ENCODE measurements around the gene TRMT1.
A peak's percentile ranks its signal among the peaks of the same experiment; 100 is the strongest.

The TRMT1 gene

DNA sequence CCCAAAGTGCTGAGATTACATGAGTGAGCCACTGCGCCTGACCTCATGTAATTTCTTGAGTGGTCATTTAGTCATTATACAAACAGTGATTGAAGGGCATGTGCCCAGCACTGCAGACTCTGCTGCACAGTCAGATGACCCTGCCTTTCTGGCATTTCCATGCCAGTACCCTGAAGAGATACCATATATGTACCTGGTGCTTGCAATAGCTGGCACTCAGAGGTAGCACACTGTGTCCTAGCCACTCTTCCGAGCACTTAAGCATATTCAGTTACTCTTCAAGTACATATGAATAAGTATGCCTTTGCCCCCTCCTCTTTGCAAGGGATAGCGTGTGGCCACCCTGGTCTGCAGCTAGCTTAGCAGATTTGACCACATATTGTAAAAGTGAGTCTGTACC is 18.1 kb upstream of the TRMT1 start:
- no peaks in the 10 kb centered on the region for H3K27me3 Mint-ChIP-seq (ENCODE audit: low read depth, poor library complexity)
- no peak overlapping the region for H3K4me3 Mint-ChIP-seq
- TF ChIP-seq, protein P1, sequence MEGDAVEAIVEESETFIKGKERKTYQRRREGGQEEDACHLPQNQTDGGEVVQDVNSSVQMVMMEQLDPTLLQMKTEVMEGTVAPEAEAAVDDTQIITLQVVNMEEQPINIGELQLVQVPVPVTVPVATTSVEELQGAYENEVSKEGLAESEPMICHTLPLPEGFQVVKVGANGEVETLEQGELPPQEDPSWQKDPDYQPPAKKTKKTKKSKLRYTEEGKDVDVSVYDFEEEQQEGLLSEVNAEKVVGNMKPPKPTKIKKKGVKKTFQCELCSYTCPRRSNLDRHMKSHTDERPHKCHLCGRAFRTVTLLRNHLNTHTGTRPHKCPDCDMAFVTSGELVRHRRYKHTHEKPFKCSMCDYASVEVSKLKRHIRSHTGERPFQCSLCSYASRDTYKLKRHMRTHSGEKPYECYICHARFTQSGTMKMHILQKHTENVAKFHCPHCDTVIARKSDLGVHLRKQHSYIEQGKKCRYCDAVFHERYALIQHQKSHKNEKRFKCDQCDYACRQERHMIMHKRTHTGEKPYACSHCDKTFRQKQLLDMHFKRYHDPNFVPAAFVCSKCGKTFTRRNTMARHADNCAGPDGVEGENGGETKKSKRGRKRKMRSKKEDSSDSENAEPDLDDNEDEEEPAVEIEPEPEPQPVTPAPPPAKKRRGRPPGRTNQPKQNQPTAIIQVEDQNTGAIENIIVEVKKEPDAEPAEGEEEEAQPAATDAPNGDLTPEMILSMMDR (IDR thresholded peaks at IDR 0.05) = no peak
- H3K9me3 Mint-ChIP-seq = no peaks in the 10 kb centered on the region
- H3K36me3 Mint-ChIP-seq (ENCODE audit: low read depth) = peaks cover 39% of the 10 kb centered on the region
- DNase-seq = no peak
- H3K27ac Mint-ChIP-seq = no peak overlapping the region
- H3K4me1 Mint-ChIP-seq = peaks cover 12% of the 10 kb centered on the region

DNA sequence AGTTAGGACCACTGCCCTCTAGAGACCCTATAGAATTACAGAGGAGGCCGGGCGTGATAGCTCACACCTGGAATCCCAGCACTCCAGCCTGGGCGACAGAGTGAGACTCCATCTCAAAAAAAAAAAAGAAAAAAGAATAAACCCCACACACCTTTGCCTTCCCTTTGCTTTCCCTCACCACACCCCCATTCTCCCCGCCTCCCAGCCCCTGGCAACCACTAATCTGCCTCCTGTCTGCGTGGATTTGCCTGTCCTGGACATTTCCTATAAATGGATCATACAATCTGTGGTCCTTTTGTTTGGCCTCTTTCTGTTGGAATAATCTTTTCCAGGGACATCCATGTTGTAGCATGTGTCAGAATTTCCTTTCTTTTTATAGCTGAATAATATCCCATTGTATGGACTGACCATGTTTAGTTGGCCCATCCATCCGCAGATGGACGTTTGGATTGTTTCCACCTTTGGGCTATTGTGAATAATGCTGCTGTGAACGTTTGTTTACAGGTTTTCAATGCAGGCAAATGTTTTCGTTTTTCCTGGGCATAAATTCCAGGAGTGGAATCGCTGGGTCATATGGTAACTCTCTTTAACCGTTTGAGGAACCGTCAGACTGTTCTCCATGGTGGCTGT is 16.8 kb upstream of the TRMT1 start:
- Mint-ChIP-seq H3K27me3 (ENCODE audit: low read depth, poor library complexity) (no peaks in the 10 kb centered on the region), H3K4me3 (no peak overlapping the region), H3K9me3 (no peaks in the 10 kb centered on the region), H3K27ac (peak overlapping the region; percentile 46), H3K36me3 (ENCODE audit: low read depth) (peaks cover 35% of the 10 kb centered on the region), H3K4me1 (peaks cover 9% of the 10 kb centered on the region)
- TF ChIP-seq, protein P1 (IDR thresholded peaks at IDR 0.05) = no peak
- no peak for DNase-seq

DNA sequence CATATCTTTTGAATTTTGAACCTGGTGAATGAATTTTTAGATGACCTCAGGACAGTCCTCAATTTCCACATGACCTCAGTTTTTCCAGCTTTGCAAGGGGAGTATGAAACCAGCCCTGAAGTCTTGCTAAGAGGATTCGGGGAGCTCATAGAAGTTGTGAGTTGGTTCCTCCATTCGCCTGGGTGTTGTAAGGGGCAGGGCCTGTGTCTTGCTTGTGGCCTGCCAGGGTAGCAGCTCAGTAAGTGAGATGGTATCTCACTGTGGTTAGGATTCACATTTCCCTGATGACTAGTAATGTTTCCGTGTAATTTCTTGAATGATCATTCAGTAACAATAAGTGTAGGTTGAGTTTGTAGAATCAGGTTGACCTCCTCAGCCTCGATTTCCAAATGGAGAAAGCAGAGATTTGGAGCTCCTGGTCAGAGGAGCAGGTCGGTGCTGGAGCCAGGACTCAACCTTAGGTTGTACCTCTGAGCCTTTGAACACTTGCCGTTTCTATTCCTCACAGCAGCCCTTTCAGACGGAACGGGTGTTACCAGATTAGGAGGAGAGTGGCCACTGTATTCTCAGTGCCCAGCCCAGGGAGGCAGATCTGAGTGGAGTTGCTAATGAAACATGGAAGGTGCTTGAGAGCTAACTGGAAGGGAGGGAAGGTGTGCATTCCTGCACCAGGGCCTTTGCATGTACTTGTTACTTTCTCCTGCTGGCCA is 16.1 kb upstream of the TRMT1 start:
- H3K4me1 Mint-ChIP-seq = peaks cover 16% of the 10 kb centered on the region

DNA sequence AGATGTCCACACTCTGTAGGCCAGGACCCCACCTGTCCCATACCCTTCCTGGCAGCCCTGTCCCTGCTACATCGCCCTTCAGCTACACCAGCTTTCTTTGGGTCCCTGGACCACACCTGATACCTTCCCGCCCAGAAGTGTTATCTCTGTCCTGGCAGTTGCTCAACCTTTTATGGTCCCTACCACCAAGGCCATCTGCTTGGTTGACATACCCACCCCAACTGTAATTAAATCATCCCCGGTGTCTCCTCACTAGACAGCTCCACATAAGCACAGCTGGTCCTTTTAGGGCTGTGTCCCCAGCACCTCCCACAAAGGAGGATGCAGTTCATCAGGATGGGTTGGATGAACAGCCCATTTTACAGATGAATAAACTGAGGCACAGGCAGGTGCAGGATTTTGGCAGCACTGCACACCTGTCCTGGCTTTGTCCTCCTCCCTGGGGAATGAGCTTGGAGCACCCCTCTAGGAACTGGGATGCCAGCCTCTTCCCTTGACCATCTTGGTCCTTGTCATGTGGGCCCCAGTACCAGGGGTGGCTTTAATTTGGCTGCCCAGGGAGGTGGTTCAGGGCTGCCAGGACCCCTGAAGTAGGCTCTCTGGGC is 14.4 kb upstream of the TRMT1 start:
- Mint-ChIP-seq H3K27ac (no peak overlapping the region), H3K4me1 (peaks cover 24% of the 10 kb centered on the region), H3K9me3 (no peaks in the 10 kb centered on the region), H3K36me3 (ENCODE audit: low read depth) (peaks cover 37% of the 10 kb centered on the region), H3K27me3 (ENCODE audit: low read depth, poor library complexity) (no peaks in the 10 kb centered on the region), H3K4me3 (no peak overlapping the region)
- TF ChIP-seq, protein P1 (IDR thresholded peaks at IDR 0.05) = no peak
- DNase-seq = no peak

More for the DNA sequence above, 16.1 kb upstream of the TRMT1 start:
- DNase-seq = no peak
- H3K36me3 Mint-ChIP-seq (ENCODE audit: low read depth) = peaks cover 31% of the 10 kb centered on the region
- no peaks in the 10 kb centered on the region for H3K9me3 Mint-ChIP-seq
- no peaks in the 10 kb centered on the region for H3K27me3 Mint-ChIP-seq (ENCODE audit: low read depth, poor library complexity)
- TF ChIP-seq, protein P1 (IDR thresholded peaks at IDR 0.05) = no peak
- no peak overlapping the region for H3K4me3 Mint-ChIP-seq
- H3K27ac Mint-ChIP-seq = peak overlapping the region; percentile 79

DNA sequence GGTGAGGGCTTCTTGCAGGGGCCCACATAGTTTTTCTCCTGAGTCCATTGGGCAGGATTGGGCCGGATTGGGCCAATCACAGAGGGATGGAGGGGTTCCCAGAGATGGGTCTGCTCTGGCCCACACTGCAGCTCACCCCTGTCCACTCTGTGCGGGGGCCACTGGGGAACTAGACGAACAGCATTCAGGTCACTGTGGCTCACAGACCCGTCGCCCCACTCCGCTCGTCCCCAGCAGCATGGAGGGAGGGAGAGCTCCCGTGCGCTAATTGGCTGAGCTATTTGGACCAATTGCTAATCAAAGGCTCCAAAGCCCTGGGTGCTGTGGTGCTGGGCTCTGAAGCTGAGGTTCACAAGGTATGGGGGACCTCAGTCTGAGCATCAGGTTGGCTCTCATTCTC is 12.8 kb upstream of the TRMT1 start:
- Mint-ChIP-seq H3K4me3 (no peak overlapping the region), H3K27me3 (ENCODE audit: low read depth, poor library complexity) (no peaks in the 10 kb centered on the region), H3K36me3 (ENCODE audit: low read depth) (peaks cover 28% of the 10 kb centered on the region), H3K9me3 (no peaks in the 10 kb centered on the region), H3K27ac (no peak overlapping the region), H3K4me1 (peaks cover 27% of the 10 kb centered on the region)
- DNase-seq = no peak
- TF ChIP-seq, protein P1 (IDR thresholded peaks at IDR 0.05) = no peak
